GM12892 (cell line): ENCODE measurements around the gene HGF.

Experiments used
- POLR2A ChIP-seq: IDR thresholded peaks from 2 replicates; pipeline ENCODE4 v1.6.1; 2011; ENCODE audit warnings: low read depth, low read length, control low read depth
- POLR2AphosphoS5 ChIP-seq: IDR thresholded peaks from 2 replicates; pipeline ENCODE4 v1.6.1; 2011; ENCODE audit warnings: low read depth, low read length, control low read depth

GRCh38 chr7:81684033-81684432, 85.8 kb downstream of the HGF start:
- TF ChIP-seq POLR2AphosphoS5 = no peak
- TF ChIP-seq POLR2A = no peak
